ENCODE results near the gene PTGIS. TPM values are rescaled to one million over a fixed set of nuclear protein-coding genes. Genes with fewer than 3 reads are reported as not detected.

The PTGIS gene
- total RNA-seq, 4 donors from 2014 or later = 75.3 to 169 (median 137) TPM

- TF ChIP-seq CTCF (IDR thresholded peaks at IDR 0.05) = no peak
- TF ChIP-seq EP300 (IDR thresholded peaks at IDR 0.05) = no peak
- no peak for TF ChIP-seq POLR2A (IDR thresholded peaks at IDR 0.05)
- no peak for TF ChIP-seq POLR2AphosphoS5 (IDR thresholded peaks at IDR 0.05)
- Histone ChIP-seq H3K36me3 (peaks cover 0 to 41% of the 10 kb centered on the region in 2 donors), H3K4me1 (peaks cover 0 to 86% (median 5%) of the 10 kb centered on the region in 3 donors), H3K4me3 (peak overlapping the region in 1 of 2 donors; percentile 77), H3K9me3 (no peaks in the 10 kb centered on the region), H3K27ac (peak overlapping the region; percentile 62 to 94 (median 86)), H3K27me3 (peaks cover 19% of the 10 kb centered on the region)
- 27 to 43% methylated on average over 4 to 6 of the region's 6 CpGs for WGBS, 2 donors (ENCODE audit: low coverage in 1 of 2)
- no peak for ATAC-seq
Observed at GRCh38 chr20:49479785-49480184, 88.2 kb downstream of the PTGIS start.

GRCh38 chr20:49478754-49479689 is 88.9 kb downstream of the PTGIS start:
- no peak for ATAC-seq
- TF ChIP-seq CTCF (IDR thresholded peaks at IDR 0.05) = no peak
- no peak for TF ChIP-seq EP300 (IDR thresholded peaks at IDR 0.05)
- no peak for TF ChIP-seq POLR2AphosphoS5 (IDR thresholded peaks at IDR 0.05)
- no peak for TF ChIP-seq POLR2A (IDR thresholded peaks at IDR 0.05)
- peaks cover 0 to 48% of the 10 kb centered on the region in 2 donors for H3K36me3 ChIP-seq
- peaks cover 15% of the 10 kb centered on the region for H3K27me3 ChIP-seq
- peaks cover 0 to 86% (median 5%) of the 10 kb centered on the region in 3 donors for H3K4me1 ChIP-seq
- peak overlapping the region in 1 of 2 donors; percentile 77 for H3K4me3 ChIP-seq
- H3K27ac ChIP-seq = peak overlapping the region in 3 of 4 donors; percentile 84 to 94 (median 87)
- no peaks in the 10 kb centered on the region for H3K9me3 ChIP-seq
- 61 to 85% methylated on average over 3 of the region's 5 CpGs for WGBS, 2 donors (ENCODE audit: low coverage in 1 of 2)

GRCh38 chr20:49478266-49478665 is 89.7 kb downstream of the PTGIS start:
- TF ChIP-seq EP300 (IDR thresholded peaks at IDR 0.05) (no peak), CTCF (IDR thresholded peaks at IDR 0.05) (no peak), POLR2AphosphoS5 (IDR thresholded peaks at IDR 0.05) (no peak), POLR2A (IDR thresholded peaks at IDR 0.05) (no peak)
- peaks cover 0 to 88% (median 5%) of the 10 kb centered on the region in 3 donors for H3K4me1 ChIP-seq

GRCh38 chr20:49477200-49477599 is 90.7 kb downstream of the PTGIS start:
- Histone ChIP-seq H3K36me3 (peaks cover 0 to 48% of the 10 kb centered on the region in 2 donors), H3K4me3 (no peak overlapping the region), H3K27ac (peak overlapping the region in 1 of 4 donors; percentile 94), H3K4me1 (peaks cover 0 to 80% (median 2%) of the 10 kb centered on the region in 3 donors), H3K27me3 (peaks cover 1% of the 10 kb centered on the region), H3K9me3 (no peaks in the 10 kb centered on the region)
- no peak for ATAC-seq
- WGBS, 2 donors (ENCODE audit: low coverage in 1 of 2) = 73% methylated on average over 1 of the region's 3 CpGs; no CpG with 5 or more reads in 1 of the 2 donors
- TF ChIP-seq EP300 (IDR thresholded peaks at IDR 0.05) = no peak
- no peak for TF ChIP-seq CTCF (IDR thresholded peaks at IDR 0.05)
- no peak for TF ChIP-seq POLR2AphosphoS5 (IDR thresholded peaks at IDR 0.05)
- no peak for TF ChIP-seq POLR2A (IDR thresholded peaks at IDR 0.05)

More at GRCh38 chr20:49478266-49478665, 89.7 kb downstream of the PTGIS start:
- WGBS, 2 donors (ENCODE audit: low coverage in 1 of 2) = 44 to 54% methylated on average over 6 of the region's 7 CpGs
- Histone ChIP-seq H3K27me3 (peaks cover 10% of the 10 kb centered on the region), H3K27ac (peak overlapping the region in 3 of 4 donors; percentile 33 to 94 (median 35)), H3K36me3 (peaks cover 0 to 48% of the 10 kb centered on the region in 2 donors), H3K9me3 (no peaks in the 10 kb centered on the region), H3K4me3 (no peak overlapping the region)
- no peak for ATAC-seq

All from gastroesophageal sphincter (tissue), 4 donors.